ENCODE data around the gene ZNF77. TPM values are rescaled to one million over a fixed set of nuclear protein-coding genes. Genes with fewer than 3 reads are reported as not detected.
A peak's percentile ranks its signal among the peaks of the same experiment; 100 is the strongest.

Gene ZNF77
- total RNA-seq, 1 donor from 2014 or later: 9.9 TPM

DNA sequence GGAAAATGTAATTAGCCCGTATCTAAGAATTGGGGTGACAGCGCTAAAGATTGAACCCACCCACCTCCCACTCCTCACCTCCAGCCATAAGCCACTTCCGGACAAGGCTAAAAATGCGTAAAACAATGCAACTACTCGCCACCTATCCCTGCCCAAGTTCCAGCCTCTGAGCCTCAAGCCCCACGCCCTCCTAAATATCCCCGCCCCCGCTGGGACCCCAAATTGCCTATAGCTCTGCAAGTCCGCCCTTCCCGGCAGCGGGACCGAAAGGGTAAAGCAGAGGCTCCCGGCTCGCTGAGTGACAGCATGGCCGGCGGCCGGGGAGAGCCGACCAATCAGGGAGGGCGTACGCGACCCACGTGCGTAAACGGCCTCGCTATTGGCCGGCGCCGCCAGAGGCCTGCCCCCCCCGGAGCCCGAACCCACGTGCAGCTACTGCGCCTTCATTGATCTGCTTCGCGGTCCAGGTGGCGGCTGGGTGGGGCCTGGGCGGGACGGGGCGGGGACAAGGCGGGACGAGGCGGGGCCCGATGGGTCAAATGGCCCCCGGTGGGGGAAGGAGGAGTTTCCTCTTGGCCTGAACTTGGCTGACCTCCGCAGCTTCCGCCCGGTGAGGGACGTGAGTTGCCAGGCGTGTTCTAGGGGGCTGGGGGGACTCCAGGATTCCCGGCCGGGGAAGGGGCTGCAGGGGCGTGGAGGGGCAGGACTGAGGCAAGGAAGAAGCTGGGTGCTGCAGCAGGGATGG, 32.4 kb upstream of the ZNF77 start, which contains the start of gene TLE6:
Gene TLE6, plus strand, starts transcription at position 564 of the 745 bp plus-strand sequence. CDS start 670 bp downstream, outside the sequence.
- peaks cover 33% of the 10 kb centered on the region for H3K4me1 Mint-ChIP-seq
- DNase-seq (ENCODE audit: low spot score in 2 of 2, unreplicated experiment in 2 of 2): peak; percentile 96 to 97
- H3K36me3 Mint-ChIP-seq: no peaks in the 10 kb centered on the region
- peak within 1 kb of the TSS; percentile 86 for H3K4me3 Mint-ChIP-seq
- no peaks in the 10 kb centered on the region for H3K9me3 Mint-ChIP-seq
- peak within 1 kb of the TSS; percentile 79 for H3K27ac Mint-ChIP-seq
- peaks cover 14% of the 10 kb centered on the region for H3K27me3 Mint-ChIP-seq (ENCODE audit: low read depth)
- TF ChIP-seq, protein P1, sequence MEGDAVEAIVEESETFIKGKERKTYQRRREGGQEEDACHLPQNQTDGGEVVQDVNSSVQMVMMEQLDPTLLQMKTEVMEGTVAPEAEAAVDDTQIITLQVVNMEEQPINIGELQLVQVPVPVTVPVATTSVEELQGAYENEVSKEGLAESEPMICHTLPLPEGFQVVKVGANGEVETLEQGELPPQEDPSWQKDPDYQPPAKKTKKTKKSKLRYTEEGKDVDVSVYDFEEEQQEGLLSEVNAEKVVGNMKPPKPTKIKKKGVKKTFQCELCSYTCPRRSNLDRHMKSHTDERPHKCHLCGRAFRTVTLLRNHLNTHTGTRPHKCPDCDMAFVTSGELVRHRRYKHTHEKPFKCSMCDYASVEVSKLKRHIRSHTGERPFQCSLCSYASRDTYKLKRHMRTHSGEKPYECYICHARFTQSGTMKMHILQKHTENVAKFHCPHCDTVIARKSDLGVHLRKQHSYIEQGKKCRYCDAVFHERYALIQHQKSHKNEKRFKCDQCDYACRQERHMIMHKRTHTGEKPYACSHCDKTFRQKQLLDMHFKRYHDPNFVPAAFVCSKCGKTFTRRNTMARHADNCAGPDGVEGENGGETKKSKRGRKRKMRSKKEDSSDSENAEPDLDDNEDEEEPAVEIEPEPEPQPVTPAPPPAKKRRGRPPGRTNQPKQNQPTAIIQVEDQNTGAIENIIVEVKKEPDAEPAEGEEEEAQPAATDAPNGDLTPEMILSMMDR (IDR thresholded peaks at IDR 0.05; ENCODE audit: unreplicated experiment): no peak

DNA sequence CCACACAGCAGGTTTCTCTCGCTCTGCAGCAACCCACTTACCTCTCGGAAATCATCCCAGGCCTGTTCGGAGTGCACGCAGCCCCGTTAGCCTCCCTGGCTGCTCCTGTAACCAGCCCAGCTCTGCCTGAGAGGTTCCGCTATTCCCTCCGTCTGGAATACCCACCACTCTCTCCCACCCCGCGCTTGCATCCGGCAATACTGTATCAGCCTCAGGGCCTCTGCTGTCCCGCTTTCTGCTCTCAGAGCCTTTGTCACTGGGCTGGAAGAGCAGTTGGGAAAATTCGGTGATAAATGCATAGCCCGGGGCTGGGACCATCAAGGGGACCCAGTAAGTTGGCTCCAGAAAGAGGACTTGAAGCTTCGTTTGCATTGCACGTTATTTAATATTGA, 31.8 kb upstream of the ZNF77 start:
- TF ChIP-seq, protein P1 (IDR thresholded peaks at IDR 0.05; ENCODE audit: unreplicated experiment): no peak
- H3K9me3 Mint-ChIP-seq: no peaks in the 10 kb centered on the region
- DNase-seq (ENCODE audit: low spot score in 2 of 2, unreplicated experiment in 2 of 2): no peak
- H3K4me3 Mint-ChIP-seq: peak overlapping the region; percentile 86
- H3K4me1 Mint-ChIP-seq: peaks cover 29% of the 10 kb centered on the region
- peaks cover 14% of the 10 kb centered on the region for H3K27me3 Mint-ChIP-seq (ENCODE audit: low read depth)
- no peak overlapping the region for H3K27ac Mint-ChIP-seq
- H3K36me3 Mint-ChIP-seq: no peaks in the 10 kb centered on the region

DNA sequence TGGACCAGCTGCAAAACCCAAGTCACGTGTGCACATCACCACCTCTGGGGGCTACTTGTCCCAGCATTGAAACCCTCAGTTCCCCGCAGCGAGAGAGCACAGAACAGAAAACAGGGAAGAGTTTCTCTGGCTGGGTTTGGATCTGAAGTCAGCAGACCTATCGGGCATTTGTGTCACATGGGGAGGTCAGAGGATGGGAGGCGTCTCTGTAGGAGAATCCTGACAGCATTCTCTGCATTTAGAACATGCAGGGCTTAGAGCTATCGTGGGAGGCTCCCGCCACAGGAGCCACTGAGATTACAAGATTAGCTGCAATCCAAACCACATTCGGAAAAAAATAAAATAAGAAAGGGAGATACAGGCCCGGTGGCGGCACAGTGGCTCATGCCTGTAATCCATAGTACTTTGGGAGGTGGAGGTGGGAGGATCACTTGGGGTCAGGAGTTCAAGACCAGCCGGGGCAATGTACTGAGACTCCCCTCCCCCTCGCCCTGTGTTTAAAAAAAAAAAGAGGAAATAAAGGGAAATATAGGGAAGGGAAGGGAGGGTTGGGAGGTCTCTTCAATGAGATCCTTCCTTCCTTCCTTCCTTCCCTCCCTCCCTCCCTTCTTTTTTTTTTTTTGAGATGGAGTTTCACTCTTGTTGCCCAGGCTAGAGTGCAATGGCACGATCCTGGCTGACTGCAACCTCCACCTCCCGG, 29.7 kb upstream of the ZNF77 start:
- H3K9me3 Mint-ChIP-seq: no peaks in the 10 kb centered on the region
- no peak for DNase-seq (ENCODE audit: low spot score in 2 of 2, unreplicated experiment in 2 of 2)
- H3K27ac Mint-ChIP-seq: peak overlapping the region; percentile 81
- H3K4me3 Mint-ChIP-seq: peak overlapping the region; percentile 43
- TF ChIP-seq, protein P1 (IDR thresholded peaks at IDR 0.05; ENCODE audit: unreplicated experiment): no peak
- peaks cover 30% of the 10 kb centered on the region for H3K4me1 Mint-ChIP-seq
- peaks cover 12% of the 10 kb centered on the region for H3K27me3 Mint-ChIP-seq (ENCODE audit: low read depth)
- H3K36me3 Mint-ChIP-seq: no peaks in the 10 kb centered on the region

DNA sequence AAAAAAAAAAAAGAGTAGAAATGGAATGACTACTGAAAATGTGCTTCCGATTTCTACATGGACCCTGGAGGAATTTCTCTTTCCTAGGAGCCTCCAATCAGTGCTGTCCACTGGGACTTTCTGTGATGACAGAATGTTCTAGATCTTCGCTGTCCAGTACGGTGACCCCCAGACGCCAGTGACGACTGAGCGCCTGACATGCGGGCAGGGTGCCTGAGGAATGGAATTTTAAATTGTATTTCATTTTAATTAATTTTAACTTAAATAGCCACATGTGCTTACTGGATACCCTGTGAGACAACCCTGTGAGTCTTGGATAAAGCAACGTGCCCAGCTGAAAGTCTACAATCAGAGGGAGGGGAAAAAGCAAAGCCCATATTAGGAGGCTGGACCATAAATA, 28.5 kb upstream of the ZNF77 start:
- peaks cover 42% of the 10 kb centered on the region for H3K4me1 Mint-ChIP-seq
- H3K36me3 Mint-ChIP-seq: no peaks in the 10 kb centered on the region
- no peak overlapping the region for H3K27ac Mint-ChIP-seq
- H3K4me3 Mint-ChIP-seq: no peak overlapping the region
- no peak for DNase-seq (ENCODE audit: low spot score in 2 of 2, unreplicated experiment in 2 of 2)
- H3K27me3 Mint-ChIP-seq (ENCODE audit: low read depth): peaks cover 12% of the 10 kb centered on the region
- H3K9me3 Mint-ChIP-seq: no peaks in the 10 kb centered on the region
- TF ChIP-seq, protein P1 (IDR thresholded peaks at IDR 0.05; ENCODE audit: unreplicated experiment): no peak

DNA sequence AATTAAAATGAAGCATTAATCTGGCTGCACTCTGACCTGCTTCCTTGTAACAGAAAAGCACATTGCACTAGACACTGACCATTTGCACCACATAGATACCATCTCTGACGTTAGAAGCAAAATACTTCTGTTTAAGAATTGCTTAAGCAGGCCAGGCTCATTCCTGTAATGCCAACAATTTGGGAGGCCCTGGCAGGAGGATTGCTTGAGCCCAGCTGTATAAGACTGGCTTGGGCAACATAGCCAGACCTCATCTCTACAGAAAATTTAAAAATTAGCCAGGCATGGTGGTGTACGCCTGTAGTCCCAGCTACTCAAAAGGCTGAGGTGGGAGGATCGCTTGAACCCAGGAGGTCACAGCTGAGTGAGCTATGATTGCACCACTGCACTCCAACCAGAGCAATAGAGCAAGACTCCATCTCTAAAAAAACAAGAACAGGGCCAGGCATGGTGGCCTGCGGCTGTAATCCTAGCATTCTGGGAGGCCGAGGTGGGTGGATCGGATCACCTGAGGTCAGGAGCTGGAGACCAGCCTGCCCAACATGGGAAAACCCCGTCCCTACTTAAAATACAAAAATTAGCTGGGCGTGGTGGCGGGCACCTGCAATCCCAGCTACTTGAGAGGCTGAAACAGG, 25.5 kb upstream of the ZNF77 start:
- no peak overlapping the region for H3K27ac Mint-ChIP-seq
- no peaks in the 10 kb centered on the region for H3K9me3 Mint-ChIP-seq
- H3K4me3 Mint-ChIP-seq: no peak overlapping the region
- H3K27me3 Mint-ChIP-seq (ENCODE audit: low read depth): peaks cover 5% of the 10 kb centered on the region
- DNase-seq (ENCODE audit: low spot score in 2 of 2, unreplicated experiment in 2 of 2): no peak
- H3K4me1 Mint-ChIP-seq: peaks cover 30% of the 10 kb centered on the region
- no peaks in the 10 kb centered on the region for H3K36me3 Mint-ChIP-seq
- TF ChIP-seq, protein P1 (IDR thresholded peaks at IDR 0.05; ENCODE audit: unreplicated experiment): no peak
